ENCODE data around the gene TMEM168. TPM values are rescaled to one million over a fixed set of nuclear protein-coding genes. Genes with fewer than 3 reads are reported as not detected.

TMEM168 gene
- total RNA-seq, 1 donor from 2014 or later: 10.8 TPM

DNA sequence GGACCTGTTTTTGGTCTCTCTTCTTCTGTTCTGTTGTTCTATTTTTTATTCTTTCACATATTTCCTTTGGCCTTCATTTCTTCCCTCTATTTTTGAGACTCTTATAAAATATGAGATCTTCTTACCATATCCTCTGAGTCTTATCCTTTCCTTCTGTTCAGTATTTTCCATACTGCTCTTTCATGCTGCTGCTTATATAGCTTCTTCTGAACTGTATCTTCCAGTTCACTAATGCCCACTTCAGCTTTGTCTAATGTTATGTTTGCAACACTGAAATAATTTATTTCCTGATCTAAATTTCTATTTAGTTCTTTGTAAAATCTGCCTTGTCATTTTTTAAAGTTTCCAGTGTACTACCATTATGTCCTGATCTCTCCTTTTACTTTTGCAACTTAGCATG lies 12.8 kb downstream of the TMEM168 start:
- Histone ChIP-seq H4K20me1 (ENCODE audit: insufficient read depth, low read length) (no peaks in the 10 kb centered on the region), H3K9ac (ENCODE audit: low read length) (no peak overlapping the region), H3K9me3 (ENCODE audit: insufficient read depth, low read depth, low read length) (no peaks in the 10 kb centered on the region), H2AFZ (ENCODE audit: low read depth, low read length) (no peak overlapping the region), H3K27ac (ENCODE audit: low read depth, low read length) (no peak overlapping the region), H3K79me2 (ENCODE audit: insufficient read depth, low read length) (no peaks in the 10 kb centered on the region), H3K4me1 (ENCODE audit: insufficient read depth, low read length) (no peaks in the 10 kb centered on the region), H3K4me3 (ENCODE audit: insufficient read depth, low read depth, low read length) (no peak overlapping the region), H3K27me3 (ENCODE audit: insufficient read depth, low read length) (no peaks in the 10 kb centered on the region), H3K36me3 (ENCODE audit: insufficient read depth, low read length) (no peaks in the 10 kb centered on the region), H3K4me2 (ENCODE audit: low read length) (no peak overlapping the region)
- no peak for TF ChIP-seq EZH2 (IDR thresholded peaks at IDR 0.05; ENCODE audit: insufficient read depth, low read length)
- TF ChIP-seq, protein P1, sequence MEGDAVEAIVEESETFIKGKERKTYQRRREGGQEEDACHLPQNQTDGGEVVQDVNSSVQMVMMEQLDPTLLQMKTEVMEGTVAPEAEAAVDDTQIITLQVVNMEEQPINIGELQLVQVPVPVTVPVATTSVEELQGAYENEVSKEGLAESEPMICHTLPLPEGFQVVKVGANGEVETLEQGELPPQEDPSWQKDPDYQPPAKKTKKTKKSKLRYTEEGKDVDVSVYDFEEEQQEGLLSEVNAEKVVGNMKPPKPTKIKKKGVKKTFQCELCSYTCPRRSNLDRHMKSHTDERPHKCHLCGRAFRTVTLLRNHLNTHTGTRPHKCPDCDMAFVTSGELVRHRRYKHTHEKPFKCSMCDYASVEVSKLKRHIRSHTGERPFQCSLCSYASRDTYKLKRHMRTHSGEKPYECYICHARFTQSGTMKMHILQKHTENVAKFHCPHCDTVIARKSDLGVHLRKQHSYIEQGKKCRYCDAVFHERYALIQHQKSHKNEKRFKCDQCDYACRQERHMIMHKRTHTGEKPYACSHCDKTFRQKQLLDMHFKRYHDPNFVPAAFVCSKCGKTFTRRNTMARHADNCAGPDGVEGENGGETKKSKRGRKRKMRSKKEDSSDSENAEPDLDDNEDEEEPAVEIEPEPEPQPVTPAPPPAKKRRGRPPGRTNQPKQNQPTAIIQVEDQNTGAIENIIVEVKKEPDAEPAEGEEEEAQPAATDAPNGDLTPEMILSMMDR (IDR thresholded peaks at IDR 0.05; ENCODE audit: insufficient read depth, low read depth, low read length): no peak
- H3K9me3 Mint-ChIP-seq (ENCODE audit: unreplicated experiment): no peaks in the 10 kb centered on the region
- DNase-seq (ENCODE audit: low read depth): no peak
- H3K27ac Mint-ChIP-seq (ENCODE audit: unreplicated experiment): no peak overlapping the region
- no peak for FAIRE-seq
- H3K4me1 Mint-ChIP-seq (ENCODE audit: low read depth, unreplicated experiment): peaks cover 4% of the 10 kb centered on the region
- H3K36me3 Mint-ChIP-seq (ENCODE audit: low read depth, unreplicated experiment): peaks cover 3% of the 10 kb centered on the region
- no peaks in the 10 kb centered on the region for H3K27me3 Mint-ChIP-seq (ENCODE audit: low read depth, unreplicated experiment)
- no peak overlapping the region for H3K4me3 Mint-ChIP-seq (ENCODE audit: unreplicated experiment)

- Mint-ChIP-seq H3K27me3 (ENCODE audit: low read depth, unreplicated experiment) (no peaks in the 10 kb centered on the region), H3K9me3 (ENCODE audit: unreplicated experiment) (no peaks in the 10 kb centered on the region), H3K4me1 (ENCODE audit: low read depth, unreplicated experiment) (no peaks in the 10 kb centered on the region), H3K36me3 (ENCODE audit: low read depth, unreplicated experiment) (no peaks in the 10 kb centered on the region), H3K27ac (ENCODE audit: unreplicated experiment) (no peak overlapping the region), H3K4me3 (ENCODE audit: unreplicated experiment) (no peak overlapping the region)
- FAIRE-seq (no peak), DNase-seq (ENCODE audit: low read depth) (no peak)
- no peaks in the 10 kb centered on the region for H3K36me3 ChIP-seq (ENCODE audit: insufficient read depth, low read length)
- H3K4me2 ChIP-seq (ENCODE audit: low read length): no peak overlapping the region
- TF ChIP-seq, protein P1 (IDR thresholded peaks at IDR 0.05; ENCODE audit: insufficient read depth, low read depth, low read length): no peak
- no peak for TF ChIP-seq EZH2 (IDR thresholded peaks at IDR 0.05; ENCODE audit: insufficient read depth, low read length)
- no peak overlapping the region for H3K4me3 ChIP-seq (ENCODE audit: insufficient read depth, low read depth, low read length)
- H2AFZ ChIP-seq (ENCODE audit: low read depth, low read length): no peak overlapping the region
- no peaks in the 10 kb centered on the region for H3K9me3 ChIP-seq (ENCODE audit: insufficient read depth, low read depth, low read length)
- no peaks in the 10 kb centered on the region for H3K27me3 ChIP-seq (ENCODE audit: insufficient read depth, low read length)
- H3K27ac ChIP-seq (ENCODE audit: low read depth, low read length): no peak overlapping the region
- H3K9ac ChIP-seq (ENCODE audit: low read length): no peak overlapping the region
- no peaks in the 10 kb centered on the region for H3K4me1 ChIP-seq (ENCODE audit: insufficient read depth, low read length)
- H3K79me2 ChIP-seq (ENCODE audit: insufficient read depth, low read length): no peaks in the 10 kb centered on the region
- no peaks in the 10 kb centered on the region for H4K20me1 ChIP-seq (ENCODE audit: insufficient read depth, low read length)
Measured at GRCh38 chr7:112771166-112771565, 19.0 kb downstream of the TMEM168 start.

- no peak overlapping the region for H3K27ac Mint-ChIP-seq (ENCODE audit: unreplicated experiment)
Measured at GRCh38 chr7:112770051-112770450, 20.1 kb downstream of the TMEM168 start.

More at GRCh38 chr7:112770051-112770450, 20.1 kb downstream of the TMEM168 start:
- Histone ChIP-seq H3K36me3 (ENCODE audit: insufficient read depth, low read length) (no peaks in the 10 kb centered on the region), H3K79me2 (ENCODE audit: insufficient read depth, low read length) (no peaks in the 10 kb centered on the region), H3K27ac (ENCODE audit: low read depth, low read length) (no peak overlapping the region), H3K4me3 (ENCODE audit: insufficient read depth, low read depth, low read length) (no peak overlapping the region), H3K9ac (ENCODE audit: low read length) (no peak overlapping the region), H3K9me3 (ENCODE audit: insufficient read depth, low read depth, low read length) (no peaks in the 10 kb centered on the region), H3K4me1 (ENCODE audit: insufficient read depth, low read length) (no peaks in the 10 kb centered on the region), H3K4me2 (ENCODE audit: low read length) (no peak overlapping the region), H4K20me1 (ENCODE audit: insufficient read depth, low read length) (no peaks in the 10 kb centered on the region), H2AFZ (ENCODE audit: low read depth, low read length) (no peak overlapping the region), H3K27me3 (ENCODE audit: insufficient read depth, low read length) (no peaks in the 10 kb centered on the region)
- FAIRE-seq: no peak
- no peaks in the 10 kb centered on the region for H3K9me3 Mint-ChIP-seq (ENCODE audit: unreplicated experiment)
- no peak overlapping the region for H3K4me3 Mint-ChIP-seq (ENCODE audit: unreplicated experiment)
- H3K27me3 Mint-ChIP-seq (ENCODE audit: low read depth, unreplicated experiment): no peaks in the 10 kb centered on the region
- H3K4me1 Mint-ChIP-seq (ENCODE audit: low read depth, unreplicated experiment): no peaks in the 10 kb centered on the region
- peak; percentile 13 for DNase-seq (ENCODE audit: low read depth)
- H3K36me3 Mint-ChIP-seq (ENCODE audit: low read depth, unreplicated experiment): no peaks in the 10 kb centered on the region
- TF ChIP-seq, protein P1 (IDR thresholded peaks at IDR 0.05; ENCODE audit: insufficient read depth, low read depth, low read length): no peak
- TF ChIP-seq EZH2 (IDR thresholded peaks at IDR 0.05; ENCODE audit: insufficient read depth, low read length): no peak
